Fibroblast of lung (primary cell): ENCODE measurements around the gene SPO11. TPM values are rescaled to one million over a fixed set of nuclear protein-coding genes. Genes with fewer than 3 reads are reported as not detected.

ENCODE experiments used
- DNase-seq, 2 donors: peaks; one replicate each; pipeline versions ENCODE4 v3.0.0 to v3.0.0-alpha.2; 2010; ENCODE audit warnings: low read depth in 2 of 2
- H2AFZ ChIP-seq: 2 replicates; pipeline ENCODE4 v1.5.1; 2012; ENCODE audit warnings: low read length, control low read depth, inconsistent platforms
- H3K27ac ChIP-seq: 2 replicates; pipeline ENCODE4 v1.5.1; 2011; ENCODE audit warnings: low read length, control low read depth; ENCODE audit not compliant: insufficient read depth
- H3K27me3 ChIP-seq: 2 replicates; pipeline ENCODE4 v1.5.1; 2011; ENCODE audit warnings: mild to moderate bottlenecking, low read length; ENCODE audit not compliant: control insufficient read depth, insufficient read depth
- H3K36me3 ChIP-seq: 2 replicates; pipeline ENCODE4 v1.5.1; 2011; ENCODE audit warnings: low read length; ENCODE audit not compliant: control insufficient read depth, insufficient read depth
- H3K4me1 ChIP-seq: 2 replicates; pipeline ENCODE4 v1.5.1; 2011; ENCODE audit warnings: low read length; ENCODE audit not compliant: control insufficient read depth, insufficient read depth; ENCODE audit errors: extremely low read depth
- H3K4me2 ChIP-seq: 2 replicates; pipeline ENCODE4 v1.5.1; 2011; ENCODE audit warnings: low read length, control low read depth; ENCODE audit not compliant: insufficient read depth; ENCODE audit errors: extremely low read depth
- H3K4me3 ChIP-seq, 4 experiments: fragments of 200-600 bp in 1 of 4; sonication (generic) in 1 of 4; replicated peaks in 1 of 4; 2 replicates each; pipeline ENCODE4 v1.5.1; 2011 to 2016; ENCODE audit warnings: low read length in 4 of 4, low read depth in 3 of 4, mild to moderate bottlenecking in 3 of 4, control low read depth in 2 of 4, inconsistent platforms in 1 of 4, mixed read lengths in 1 of 4; ENCODE audit not compliant: insufficient read depth in 1 of 4; ENCODE audit errors: control extremely low read depth in 1 of 4
- H3K79me2 ChIP-seq: 2 replicates; pipeline ENCODE4 v1.5.1; 2012; ENCODE audit warnings: mild to moderate bottlenecking, low read length, inconsistent platforms; ENCODE audit not compliant: control insufficient read depth, insufficient read depth
- H3K9ac ChIP-seq: 2 replicates; pipeline ENCODE4 v1.5.1; 2011; ENCODE audit warnings: mild to moderate bottlenecking, low read length, control low read depth; ENCODE audit not compliant: insufficient read depth
- H3K9me3 ChIP-seq: 2 replicates; pipeline ENCODE4 v1.5.1; 2012; ENCODE audit warnings: low read depth, low read length; ENCODE audit not compliant: control insufficient read depth, insufficient read depth
- H4K20me1 ChIP-seq: 2 replicates; pipeline ENCODE4 v1.5.1; 2011; ENCODE audit warnings: low read length; ENCODE audit not compliant: control insufficient read depth, insufficient read depth; ENCODE audit errors: extremely low read depth
- EZH2 ChIP-seq: IDR thresholded peaks from 2 replicates; pipeline ENCODE4 v1.5.1; 2012; ENCODE audit warnings: low read length, control low read depth, mild to moderate bottlenecking; ENCODE audit errors: missing control alignments
- polyA plus RNA-seq, 2 donors: library from polyadenylated mRNA; depleted of rRNA in 1 of 2; stranded (reverse) in 1 of 2; unstranded in 1 of 2; fragments of >200 nt; gene quantifications; 2 replicates each; pipeline ENCODE4 v1.2.1, GENCODE V29; 2011 to 2012; ENCODE audit warnings: missing spikeins in 1 of 2
- total RNA-seq: library from RNA; depleted of rRNA; stranded (reverse); fragments of >200 nt; gene quantifications from 2 replicates; pipeline ENCODE4 v1.2.1, GENCODE V29; 2014
- TF ChIP-seq, protein P1 (sequence below), 2 donors: IDR thresholded peaks in 1 of 2; conservative IDR thresholded peaks in 1 of 2; 1 replicate in 1 of 2; 2 replicates in 1 of 2; pipeline ENCODE4 v1.5.1; 2011 to 2012; ENCODE audit warnings: low read length in 2 of 2, control low read depth in 1 of 2, inconsistent platforms in 1 of 2, low read depth in 1 of 2, mild to moderate bottlenecking in 1 of 2

Gene SPO11
- total and polyA plus RNA-seq, 2 donors (not counting 1 experiment from before 2014, with no cell fraction given), result not detected

- Histone ChIP-seq H3K27ac (no peak overlapping the region), H3K4me2 (no peak overlapping the region), H3K9ac (no peak overlapping the region), H2AFZ (no peak overlapping the region), H3K36me3 (peaks cover 34% of the 10 kb centered on the region), H4K20me1 (no peaks in the 10 kb centered on the region), H3K4me3 (no peak overlapping the region), H3K4me1 (no peaks in the 10 kb centered on the region), H3K9me3 (no peaks in the 10 kb centered on the region), H3K79me2 (no peaks in the 10 kb centered on the region), H3K27me3 (no peaks in the 10 kb centered on the region)
- DNase-seq, result no peak
- TF ChIP-seq EZH2, result no peak
- TF ChIP-seq, protein P1, sequence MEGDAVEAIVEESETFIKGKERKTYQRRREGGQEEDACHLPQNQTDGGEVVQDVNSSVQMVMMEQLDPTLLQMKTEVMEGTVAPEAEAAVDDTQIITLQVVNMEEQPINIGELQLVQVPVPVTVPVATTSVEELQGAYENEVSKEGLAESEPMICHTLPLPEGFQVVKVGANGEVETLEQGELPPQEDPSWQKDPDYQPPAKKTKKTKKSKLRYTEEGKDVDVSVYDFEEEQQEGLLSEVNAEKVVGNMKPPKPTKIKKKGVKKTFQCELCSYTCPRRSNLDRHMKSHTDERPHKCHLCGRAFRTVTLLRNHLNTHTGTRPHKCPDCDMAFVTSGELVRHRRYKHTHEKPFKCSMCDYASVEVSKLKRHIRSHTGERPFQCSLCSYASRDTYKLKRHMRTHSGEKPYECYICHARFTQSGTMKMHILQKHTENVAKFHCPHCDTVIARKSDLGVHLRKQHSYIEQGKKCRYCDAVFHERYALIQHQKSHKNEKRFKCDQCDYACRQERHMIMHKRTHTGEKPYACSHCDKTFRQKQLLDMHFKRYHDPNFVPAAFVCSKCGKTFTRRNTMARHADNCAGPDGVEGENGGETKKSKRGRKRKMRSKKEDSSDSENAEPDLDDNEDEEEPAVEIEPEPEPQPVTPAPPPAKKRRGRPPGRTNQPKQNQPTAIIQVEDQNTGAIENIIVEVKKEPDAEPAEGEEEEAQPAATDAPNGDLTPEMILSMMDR (conservative IDR thresholded peaks at IDR 0.05 in 1 of 2, IDR thresholded peaks at IDR 0.05 in 1 of 2; ENCODE audit: low read depth in 1 of 2, low read length in 2 of 2), result no peak
These were observed 41.8 kb downstream of the SPO11 start for GRCh38 chr20:57371363-57371762.

GRCh38 chr20:57372157-57372556 is 42.6 kb downstream of the SPO11 start:
- Histone ChIP-seq H2AFZ (no peak overlapping the region), H3K9ac (no peak overlapping the region), H4K20me1 (no peaks in the 10 kb centered on the region), H3K27ac (no peak overlapping the region), H3K79me2 (no peaks in the 10 kb centered on the region), H3K4me2 (no peak overlapping the region), H3K36me3 (peaks cover 34% of the 10 kb centered on the region), H3K9me3 (no peaks in the 10 kb centered on the region), H3K27me3 (no peaks in the 10 kb centered on the region), H3K4me3 (no peak overlapping the region), H3K4me1 (no peaks in the 10 kb centered on the region)
- no peak for TF ChIP-seq EZH2
- TF ChIP-seq, protein P1 (conservative IDR thresholded peaks at IDR 0.05 in 1 of 2, IDR thresholded peaks at IDR 0.05 in 1 of 2; ENCODE audit: low read depth in 1 of 2, low read length in 2 of 2), result no peak
- DNase-seq, result no peak

DNA sequence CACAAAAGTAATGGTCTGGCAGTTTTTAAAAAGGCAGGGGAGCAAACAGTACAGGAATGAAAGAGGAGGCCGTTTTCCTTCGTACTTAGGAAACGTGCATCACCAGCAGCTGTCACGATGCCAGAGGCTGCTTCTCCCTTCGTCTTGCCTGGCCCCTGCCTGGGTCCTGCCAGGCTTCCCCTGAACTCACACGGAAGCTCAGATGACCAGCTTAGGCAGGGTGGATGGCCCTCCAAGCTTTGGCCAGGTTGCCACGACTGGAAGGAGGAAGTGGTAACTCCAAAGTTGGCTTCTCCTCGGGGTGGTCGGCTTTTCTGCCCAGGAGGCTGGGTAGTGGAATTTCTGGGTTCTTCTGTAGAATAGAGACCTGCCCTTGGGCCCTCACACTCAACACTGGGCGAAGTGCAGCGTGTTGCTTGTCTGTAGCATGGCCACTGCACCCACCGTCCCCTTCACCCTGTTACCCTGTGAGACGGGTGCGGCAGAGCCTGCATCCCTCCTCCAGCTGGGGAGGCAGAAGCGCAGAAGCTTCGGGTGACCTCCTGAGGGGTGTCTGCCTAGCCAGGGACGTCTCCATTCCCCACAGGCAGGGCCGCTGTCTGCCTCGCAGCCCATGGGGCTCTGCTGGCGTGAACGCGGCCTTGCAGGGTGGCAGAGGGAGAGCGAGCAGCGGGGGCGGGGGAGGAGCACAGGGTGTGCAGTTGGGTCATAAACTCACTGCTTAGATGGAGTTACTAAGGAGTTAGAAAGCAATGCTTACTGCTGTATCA is 43.2 kb downstream of the SPO11 start:
- H2AFZ ChIP-seq, result no peak overlapping the region
- H3K27ac ChIP-seq, result no peak overlapping the region
- no peaks in the 10 kb centered on the region for H3K27me3 ChIP-seq
- H3K79me2 ChIP-seq, result no peaks in the 10 kb centered on the region
- no peaks in the 10 kb centered on the region for H4K20me1 ChIP-seq
- no peak overlapping the region for H3K4me3 ChIP-seq
- H3K9ac ChIP-seq, result no peak overlapping the region
- no peak overlapping the region for H3K4me2 ChIP-seq
- H3K36me3 ChIP-seq, result peaks cover 35% of the 10 kb centered on the region
- H3K9me3 ChIP-seq, result no peaks in the 10 kb centered on the region
- no peak for DNase-seq
- TF ChIP-seq, protein P1 (conservative IDR thresholded peaks at IDR 0.05 in 1 of 2, IDR thresholded peaks at IDR 0.05 in 1 of 2; ENCODE audit: low read depth in 1 of 2, low read length in 2 of 2), result no peak
- no peak for TF ChIP-seq EZH2
- H3K4me1 ChIP-seq, result no peaks in the 10 kb centered on the region
